ENCODE measurements around the gene IFITM2. TPM values are rescaled to one million over a fixed set of nuclear protein-coding genes. Genes with fewer than 3 reads are reported as not detected.
"Not testable (repeated sequence)": the region's sequence is repeated elsewhere in the genome, so short reads cannot be mapped to it uniquely, and the experiment has no call there.

IFITM2 gene
- total and polyA plus RNA-seq, 4 donors = 8.5 to 1,441 (median 404) TPM

DNA sequence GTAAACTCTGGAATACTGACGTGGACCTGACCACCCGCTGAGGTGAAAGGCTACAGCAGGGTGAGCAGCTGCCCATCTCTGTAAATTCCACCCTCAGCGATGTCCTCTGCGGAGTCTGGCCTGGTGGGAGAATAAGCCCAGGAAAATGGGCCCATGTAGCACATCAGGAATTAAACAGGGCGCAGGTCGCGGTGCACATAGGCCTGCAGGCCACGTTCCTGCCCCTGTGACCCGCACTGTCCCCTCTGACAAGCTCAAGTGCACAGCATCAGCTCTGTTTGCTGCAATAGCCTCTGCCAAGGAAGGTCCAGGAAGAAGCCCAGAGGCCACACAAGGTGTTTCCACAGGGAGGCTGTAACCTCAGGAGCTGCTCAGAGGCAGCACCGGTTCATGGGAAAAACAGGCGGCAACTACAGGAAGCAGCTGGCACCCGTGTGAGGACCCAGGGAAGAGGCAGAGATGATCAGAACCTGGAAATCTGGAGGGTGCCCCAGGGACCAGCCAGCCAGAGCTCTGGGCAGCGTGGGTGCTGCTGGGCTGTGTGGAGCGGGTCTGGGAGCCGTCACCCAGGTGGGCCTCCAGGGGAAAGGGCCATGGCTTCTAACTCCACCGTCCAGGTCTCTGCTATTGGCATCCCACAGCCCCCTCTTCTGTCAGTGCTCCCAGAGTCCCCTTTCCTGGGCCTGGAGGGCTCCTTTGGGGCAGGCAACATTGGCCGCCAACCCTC, 808 bp upstream of the IFITM2 start:
- H3K4me1 ChIP-seq (ENCODE audit: control insufficient read depth in 4 of 4, insufficient read depth in 4 of 4, low read length in 3 of 4) = peaks cover 3 to 15% (median 10%) of the 10 kb centered on the region in 4 donors
- no peak for DNase-seq (ENCODE audit: low spot score)
- H3K27me3 ChIP-seq (ENCODE audit: control insufficient read depth in 4 of 4, insufficient read depth in 4 of 4, low read length in 3 of 4) = no peaks in the 10 kb centered on the region
- peak overlapping the region; percentile 82 to 92 for H3K27ac ChIP-seq (ENCODE audit: low read depth in 1 of 2, low read length in 2 of 2)
- no peaks in the 10 kb centered on the region for H3K9me3 ChIP-seq (ENCODE audit: control insufficient read depth in 4 of 4, low read length in 3 of 4)
- no peak for TF ChIP-seq SP1 (IDR thresholded peaks at IDR 0.05)
- no peak for TF ChIP-seq FOXA2 (IDR thresholded peaks at IDR 0.05)
- no peak for TF ChIP-seq FOXA1 (IDR thresholded peaks at IDR 0.05)
- TF ChIP-seq, protein P1, sequence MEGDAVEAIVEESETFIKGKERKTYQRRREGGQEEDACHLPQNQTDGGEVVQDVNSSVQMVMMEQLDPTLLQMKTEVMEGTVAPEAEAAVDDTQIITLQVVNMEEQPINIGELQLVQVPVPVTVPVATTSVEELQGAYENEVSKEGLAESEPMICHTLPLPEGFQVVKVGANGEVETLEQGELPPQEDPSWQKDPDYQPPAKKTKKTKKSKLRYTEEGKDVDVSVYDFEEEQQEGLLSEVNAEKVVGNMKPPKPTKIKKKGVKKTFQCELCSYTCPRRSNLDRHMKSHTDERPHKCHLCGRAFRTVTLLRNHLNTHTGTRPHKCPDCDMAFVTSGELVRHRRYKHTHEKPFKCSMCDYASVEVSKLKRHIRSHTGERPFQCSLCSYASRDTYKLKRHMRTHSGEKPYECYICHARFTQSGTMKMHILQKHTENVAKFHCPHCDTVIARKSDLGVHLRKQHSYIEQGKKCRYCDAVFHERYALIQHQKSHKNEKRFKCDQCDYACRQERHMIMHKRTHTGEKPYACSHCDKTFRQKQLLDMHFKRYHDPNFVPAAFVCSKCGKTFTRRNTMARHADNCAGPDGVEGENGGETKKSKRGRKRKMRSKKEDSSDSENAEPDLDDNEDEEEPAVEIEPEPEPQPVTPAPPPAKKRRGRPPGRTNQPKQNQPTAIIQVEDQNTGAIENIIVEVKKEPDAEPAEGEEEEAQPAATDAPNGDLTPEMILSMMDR (IDR thresholded peaks at IDR 0.05; ENCODE audit: low read depth, low read length, missing input control) = no peak
- TF ChIP-seq, protein P2, sequence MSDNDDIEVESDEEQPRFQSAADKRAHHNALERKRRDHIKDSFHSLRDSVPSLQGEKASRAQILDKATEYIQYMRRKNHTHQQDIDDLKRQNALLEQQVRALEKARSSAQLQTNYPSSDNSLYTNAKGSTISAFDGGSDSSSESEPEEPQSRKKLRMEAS (IDR thresholded peaks at IDR 0.05) = no peak
- no peak for TF ChIP-seq TAF1 (conservative IDR thresholded peaks at IDR 0.05)
- TF ChIP-seq HNF4A (conservative IDR thresholded peaks at IDR 0.05) = no peak
- TF ChIP-seq NR2F2 (IDR thresholded peaks at IDR 0.05) = no peak
- TF ChIP-seq, protein P3, sequence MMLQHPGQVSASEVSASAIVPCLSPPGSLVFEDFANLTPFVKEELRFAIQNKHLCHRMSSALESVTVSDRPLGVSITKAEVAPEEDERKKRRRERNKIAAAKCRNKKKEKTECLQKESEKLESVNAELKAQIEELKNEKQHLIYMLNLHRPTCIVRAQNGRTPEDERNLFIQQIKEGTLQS (IDR thresholded peaks at IDR 0.05) = no peak
- no peak for TF ChIP-seq YY1 (IDR thresholded peaks at IDR 0.05)
- TF ChIP-seq, protein P4, sequence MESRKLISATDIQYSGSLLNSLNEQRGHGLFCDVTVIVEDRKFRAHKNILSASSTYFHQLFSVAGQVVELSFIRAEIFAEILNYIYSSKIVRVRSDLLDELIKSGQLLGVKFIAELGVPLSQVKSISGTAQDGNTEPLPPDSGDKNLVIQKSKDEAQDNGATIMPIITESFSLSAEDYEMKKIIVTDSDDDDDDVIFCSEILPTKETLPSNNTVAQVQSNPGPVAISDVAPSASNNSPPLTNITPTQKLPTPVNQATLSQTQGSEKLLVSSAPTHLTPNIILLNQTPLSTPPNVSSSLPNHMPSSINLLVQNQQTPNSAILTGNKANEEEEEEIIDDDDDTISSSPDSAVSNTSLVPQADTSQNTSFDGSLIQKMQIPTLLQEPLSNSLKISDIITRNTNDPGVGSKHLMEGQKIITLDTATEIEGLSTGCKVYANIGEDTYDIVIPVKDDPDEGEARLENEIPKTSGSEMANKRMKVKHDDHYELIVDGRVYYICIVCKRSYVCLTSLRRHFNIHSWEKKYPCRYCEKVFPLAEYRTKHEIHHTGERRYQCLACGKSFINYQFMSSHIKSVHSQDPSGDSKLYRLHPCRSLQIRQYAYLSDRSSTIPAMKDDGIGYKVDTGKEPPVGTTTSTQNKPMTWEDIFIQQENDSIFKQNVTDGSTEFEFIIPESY (IDR thresholded peaks at IDR 0.05) = no peak
- no peak for TF ChIP-seq HNF4G (IDR thresholded peaks at IDR 0.05)
- 85% methylated on average over 17 of the region's 17 CpGs for WGBS
- no peaks in the 10 kb centered on the region for H3K36me3 ChIP-seq (ENCODE audit: control insufficient read depth in 4 of 4, insufficient read depth in 3 of 4, low read depth in 1 of 4, low read length in 3 of 4)
- H3K4me3 ChIP-seq (ENCODE audit: low read depth in 1 of 3, low read length in 3 of 3) = no peak overlapping the region
- no peak overlapping the region for H3K9ac ChIP-seq (ENCODE audit: low read depth in 1 of 2, low read length in 2 of 2)

DNA sequence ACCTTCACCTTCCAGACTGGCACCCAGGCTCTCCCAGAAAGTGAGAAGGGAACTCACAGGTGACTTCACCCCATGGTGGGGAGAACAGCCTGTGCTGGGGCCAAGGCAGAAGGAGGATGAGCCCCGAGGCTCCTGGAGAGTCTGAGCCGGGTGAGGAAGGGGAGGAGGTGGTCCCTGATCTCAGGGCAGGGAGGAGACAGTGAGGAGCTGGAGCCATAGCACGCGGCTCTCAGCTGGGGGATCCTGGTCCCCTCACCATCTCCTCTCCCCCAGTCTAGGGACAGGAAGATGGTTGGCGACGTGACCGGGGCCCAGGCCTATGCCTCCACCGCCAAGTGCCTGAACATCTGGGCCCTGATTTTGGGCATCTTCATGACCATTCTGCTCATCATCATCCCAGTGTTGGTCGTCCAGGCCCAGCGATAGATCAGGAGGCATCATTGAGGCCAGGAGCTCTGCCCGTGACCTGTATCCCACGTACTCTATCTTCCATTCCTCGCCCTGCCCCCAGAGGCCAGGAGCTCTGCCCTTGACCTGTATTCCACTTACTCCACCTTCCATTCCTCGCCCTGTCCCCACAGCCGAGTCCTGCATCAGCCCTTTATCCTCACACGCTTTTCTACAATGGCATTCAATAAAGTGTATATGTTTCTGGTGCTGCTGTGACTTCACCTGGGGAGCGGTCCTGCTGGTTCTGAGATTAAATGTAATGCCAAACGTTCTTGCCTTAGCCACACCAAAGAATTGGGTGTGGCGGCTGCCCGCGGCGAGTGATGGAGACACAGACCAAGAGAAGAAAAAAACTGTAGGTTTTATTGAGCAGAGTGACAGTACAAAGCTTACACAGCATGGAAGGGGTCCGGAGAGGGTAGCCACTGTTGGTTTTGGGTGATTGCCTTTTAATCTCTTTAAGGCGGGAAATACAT, 1.4 kb downstream of the IFITM2 start:
- not testable (repeated sequence) for H3K36me3 ChIP-seq (ENCODE audit: control insufficient read depth in 4 of 4, insufficient read depth in 3 of 4, low read depth in 1 of 4, low read length in 3 of 4); H3K27me3 ChIP-seq (ENCODE audit: control insufficient read depth in 4 of 4, insufficient read depth in 4 of 4, low read length in 3 of 4); DNase-seq (ENCODE audit: low spot score); H3K9me3 ChIP-seq (ENCODE audit: control insufficient read depth in 4 of 4, low read length in 3 of 4)
- 21% methylated on average over 24 of the region's 24 CpGs for WGBS
- Histone ChIP-seq H3K4me3 (ENCODE audit: low read depth in 1 of 3, low read length in 3 of 3) (peak overlapping the region; percentile 54 to 92 (median 85)), H3K4me1 (ENCODE audit: control insufficient read depth in 4 of 4, insufficient read depth in 4 of 4, low read length in 3 of 4) (peaks cover 5 to 34% (median 19%) of the 10 kb centered on the region in 4 donors), H3K9ac (ENCODE audit: low read depth in 1 of 2, low read length in 2 of 2) (peak overlapping the region; percentile 76 to 95), H3K27ac (ENCODE audit: low read depth in 1 of 2, low read length in 2 of 2) (peak overlapping the region; percentile 82 to 92)
- TF ChIP-seq HNF4A (conservative IDR thresholded peaks at IDR 0.05) (peak; percentile 21 to 24), TAF1 (conservative IDR thresholded peaks at IDR 0.05) (peak; percentile 31), SP1 (IDR thresholded peaks at IDR 0.05) (peak; percentile 36), YY1 (IDR thresholded peaks at IDR 0.05) (peak; percentile 68), RXRA (IDR thresholded peaks at IDR 0.05) (peak; percentile 66 to 73)

DNA sequence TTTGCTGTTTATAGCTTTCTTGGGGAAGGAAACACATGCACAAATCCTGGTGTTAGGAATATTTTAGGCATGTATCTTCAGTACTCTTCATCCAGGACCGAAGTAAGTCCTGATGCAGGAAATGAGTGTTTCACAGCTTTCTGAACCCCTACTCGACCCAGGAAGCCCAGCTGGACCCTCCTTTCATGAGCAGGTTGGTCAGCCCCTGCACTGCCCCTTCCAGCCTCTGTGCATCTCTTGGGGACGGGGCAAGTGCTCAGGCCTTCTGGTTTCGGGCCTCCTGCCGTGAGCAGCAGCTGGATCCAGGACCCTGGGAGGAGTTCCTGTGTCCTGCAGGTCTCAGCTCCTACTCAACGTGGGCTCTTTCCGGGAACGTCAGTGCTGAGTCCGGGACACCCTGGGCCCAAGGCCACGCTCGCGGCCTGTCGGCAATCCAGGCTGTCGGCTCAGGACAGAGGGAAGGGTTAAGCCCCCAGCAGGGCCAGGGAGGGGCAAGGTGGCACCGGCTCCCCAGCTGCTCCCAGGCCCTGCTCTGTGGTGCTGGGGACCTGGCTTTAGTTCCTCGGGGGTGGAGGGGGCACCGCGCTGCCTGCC, 2.5 kb downstream of the IFITM2 start:
- H3K9ac ChIP-seq (ENCODE audit: low read depth in 1 of 2, low read length in 2 of 2) = peak overlapping the region; percentile 76 to 95
- WGBS = 8% methylated on average over 5 of the region's 18 CpGs
- H3K4me3 ChIP-seq (ENCODE audit: low read depth in 1 of 3, low read length in 3 of 3) = peak overlapping the region; percentile 54 to 92 (median 85)
- DNase-seq (ENCODE audit: low spot score); H3K27me3 ChIP-seq (ENCODE audit: control insufficient read depth in 4 of 4, insufficient read depth in 4 of 4, low read length in 3 of 4); H3K36me3 ChIP-seq (ENCODE audit: control insufficient read depth in 4 of 4, insufficient read depth in 3 of 4, low read depth in 1 of 4, low read length in 3 of 4); H3K9me3 ChIP-seq (ENCODE audit: control insufficient read depth in 4 of 4, low read length in 3 of 4): not testable (repeated sequence)
- H3K27ac ChIP-seq (ENCODE audit: low read depth in 1 of 2, low read length in 2 of 2) = peak overlapping the region; percentile 82 to 92
- peaks cover 4 to 37% (median 19%) of the 10 kb centered on the region in 4 donors for H3K4me1 ChIP-seq (ENCODE audit: control insufficient read depth in 4 of 4, insufficient read depth in 4 of 4, low read length in 3 of 4)

DNA sequence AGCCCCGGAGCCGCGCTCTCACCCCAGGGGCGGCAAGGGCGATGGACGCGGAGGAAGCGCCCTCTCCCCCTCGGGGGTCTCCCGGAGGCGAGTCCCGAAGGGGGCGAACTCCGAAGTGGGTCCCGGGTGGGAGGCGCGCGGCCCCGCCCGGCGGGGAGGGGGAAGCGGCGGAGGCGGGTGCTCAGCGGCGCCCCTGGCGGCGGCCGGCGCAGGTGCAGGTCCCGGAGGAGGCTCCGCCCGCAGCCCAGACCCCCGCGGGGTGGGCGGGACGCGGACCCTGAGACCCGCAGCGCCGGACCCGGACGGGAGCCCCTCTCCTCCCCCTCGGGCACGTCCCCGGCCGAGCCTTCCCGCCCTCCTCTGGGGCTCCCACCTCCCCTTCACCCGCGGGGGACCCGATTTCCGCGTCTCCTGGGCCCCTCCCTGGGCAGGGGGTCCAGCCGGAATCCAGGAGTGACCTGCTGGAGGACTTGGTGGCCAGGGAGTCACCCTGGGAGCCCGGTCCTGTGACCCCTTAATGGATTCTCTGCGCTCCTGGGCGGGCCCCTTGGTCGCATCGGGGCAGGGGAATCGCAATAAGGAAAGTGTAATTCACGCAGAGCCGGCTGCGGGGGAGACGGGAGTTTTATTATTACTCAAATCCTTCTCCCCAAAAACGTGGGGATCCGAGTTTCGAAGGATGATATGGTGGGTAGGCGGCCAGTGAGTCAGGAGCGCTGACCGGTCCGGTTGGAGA, 3.6 kb downstream of the IFITM2 start:
- peak overlapping the region; percentile 81 to 92 for H3K27ac ChIP-seq (ENCODE audit: low read depth in 1 of 2, low read length in 2 of 2)
- not testable (repeated sequence) for H3K27me3 ChIP-seq (ENCODE audit: control insufficient read depth in 4 of 4, insufficient read depth in 4 of 4, low read length in 3 of 4); H3K4me3 ChIP-seq (ENCODE audit: low read depth in 1 of 3, low read length in 3 of 3); DNase-seq (ENCODE audit: low spot score); H3K9me3 ChIP-seq (ENCODE audit: control insufficient read depth in 4 of 4, low read length in 3 of 4); H3K36me3 ChIP-seq (ENCODE audit: control insufficient read depth in 4 of 4, insufficient read depth in 3 of 4, low read depth in 1 of 4, low read length in 3 of 4)
- WGBS = 4% methylated on average over 9 of the region's 71 CpGs
- H3K4me1 ChIP-seq (ENCODE audit: control insufficient read depth in 4 of 4, insufficient read depth in 4 of 4, low read length in 3 of 4) = peaks cover 3 to 45% (median 21%) of the 10 kb centered on the region in 4 donors
- peak overlapping the region in 1 of 2 donors; percentile 91 for H3K9ac ChIP-seq (ENCODE audit: low read depth in 1 of 2, low read length in 2 of 2)

Data from liver (tissue), 9 donors.